Cardiac muscle cell (in vitro differentiated cells and primary cell): ENCODE measurements around the gene TNFAIP3. TPM values are rescaled to one million over a fixed set of nuclear protein-coding genes. Genes with fewer than 3 reads are reported as not detected.
"Not testable (repeated sequence)": the region's sequence is repeated elsewhere in the genome, so short reads cannot be mapped to it uniquely, and the experiment has no call there.

Source experiments
- DNase-seq, 2 donors: peaks; one replicate each; pipeline versions ENCODE4 v3.0.0 to v3.0.0-alpha.2; 2010 to 2017; ENCODE audit warnings: low read depth in 1 of 2, low spot score in 1 of 2
- H3K27ac ChIP-seq: fragments of 200-600 bp; sonication (generic); 2 replicates; pipeline ENCODE4 v1.5.1; 2016
- H3K27me3 ChIP-seq: fragments of 200-600 bp; sonication (generic); 2 replicates; pipeline ENCODE4 v1.6.0; 2016; ENCODE audit warnings: control low read depth
- H3K36me3 ChIP-seq: fragments of 200-600 bp; sonication (generic); 2 replicates; pipeline ENCODE4 v1.5.1; 2016; ENCODE audit warnings: control low read depth
- H3K4me1 ChIP-seq: fragments of 200-600 bp; sonication (generic); 2 replicates; pipeline ENCODE4 v1.8.1; 2017; ENCODE audit warnings: low read depth, mild to moderate bottlenecking, mixed run types
- H3K4me3 ChIP-seq: fragments of 200-600 bp; sonication (generic); 2 replicates; pipeline ENCODE4 v1.5.1; 2016; ENCODE audit warnings: mild to moderate bottlenecking
- H3K9me3 ChIP-seq: fragments of 200-600 bp; sonication (generic); 2 replicates; pipeline ENCODE4 v1.5.1; 2017; ENCODE audit warnings: low read depth, mild to moderate bottlenecking, control low read depth
- polyA plus RNA-seq: library from polyadenylated mRNA; unstranded; fragments of >200 nt; fragmentation: Nextera tagmentation; extraction: Ambion mirVana; gene quantifications from 2 replicates; pipeline ENCODE4 v1.2.1, GENCODE V29; 2016
- total RNA-seq: library from RNA; depleted of rRNA; stranded (reverse); fragments of >200 nt; gene quantifications from 2 replicates; pipeline ENCODE4 v1.2.3, GENCODE V29; 2016
- TF ChIP-seq, protein P1 (sequence below): IDR thresholded peaks from 2 replicates; pipeline ENCODE4 v1.5.1; 2012; ENCODE audit warnings: low read depth, mild to moderate bottlenecking, low read length

TNFAIP3 gene
- total and polyA plus RNA-seq, 2 experiments from 2014 or later = 7.9 TPM

- Histone ChIP-seq H3K9me3 (no peaks in the 10 kb centered on the region), H3K36me3 (no peaks in the 10 kb centered on the region), H3K4me3 (no peak overlapping the region), H3K27me3 (no peaks in the 10 kb centered on the region), H3K4me1 (no peaks in the 10 kb centered on the region), H3K27ac (no peak overlapping the region)
- TF ChIP-seq, protein P1, sequence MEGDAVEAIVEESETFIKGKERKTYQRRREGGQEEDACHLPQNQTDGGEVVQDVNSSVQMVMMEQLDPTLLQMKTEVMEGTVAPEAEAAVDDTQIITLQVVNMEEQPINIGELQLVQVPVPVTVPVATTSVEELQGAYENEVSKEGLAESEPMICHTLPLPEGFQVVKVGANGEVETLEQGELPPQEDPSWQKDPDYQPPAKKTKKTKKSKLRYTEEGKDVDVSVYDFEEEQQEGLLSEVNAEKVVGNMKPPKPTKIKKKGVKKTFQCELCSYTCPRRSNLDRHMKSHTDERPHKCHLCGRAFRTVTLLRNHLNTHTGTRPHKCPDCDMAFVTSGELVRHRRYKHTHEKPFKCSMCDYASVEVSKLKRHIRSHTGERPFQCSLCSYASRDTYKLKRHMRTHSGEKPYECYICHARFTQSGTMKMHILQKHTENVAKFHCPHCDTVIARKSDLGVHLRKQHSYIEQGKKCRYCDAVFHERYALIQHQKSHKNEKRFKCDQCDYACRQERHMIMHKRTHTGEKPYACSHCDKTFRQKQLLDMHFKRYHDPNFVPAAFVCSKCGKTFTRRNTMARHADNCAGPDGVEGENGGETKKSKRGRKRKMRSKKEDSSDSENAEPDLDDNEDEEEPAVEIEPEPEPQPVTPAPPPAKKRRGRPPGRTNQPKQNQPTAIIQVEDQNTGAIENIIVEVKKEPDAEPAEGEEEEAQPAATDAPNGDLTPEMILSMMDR = no peak
- DNase-seq = peak in 1 of 2 donors; percentile 54
Measured at GRCh38 chr6:137892271-137892708, 25.2 kb downstream of the TNFAIP3 start.

GRCh38 chr6:137893181-137893580 lies 26.1 kb downstream of the TNFAIP3 start:
- no peaks in the 10 kb centered on the region for H3K27me3 ChIP-seq
- H3K4me3 ChIP-seq = no peak overlapping the region
- no peak for DNase-seq
- H3K4me1 ChIP-seq = no peaks in the 10 kb centered on the region
- H3K36me3 ChIP-seq = no peaks in the 10 kb centered on the region
- TF ChIP-seq, protein P1 = no peak
- no peak overlapping the region for H3K27ac ChIP-seq
- H3K9me3 ChIP-seq = no peaks in the 10 kb centered on the region

DNA sequence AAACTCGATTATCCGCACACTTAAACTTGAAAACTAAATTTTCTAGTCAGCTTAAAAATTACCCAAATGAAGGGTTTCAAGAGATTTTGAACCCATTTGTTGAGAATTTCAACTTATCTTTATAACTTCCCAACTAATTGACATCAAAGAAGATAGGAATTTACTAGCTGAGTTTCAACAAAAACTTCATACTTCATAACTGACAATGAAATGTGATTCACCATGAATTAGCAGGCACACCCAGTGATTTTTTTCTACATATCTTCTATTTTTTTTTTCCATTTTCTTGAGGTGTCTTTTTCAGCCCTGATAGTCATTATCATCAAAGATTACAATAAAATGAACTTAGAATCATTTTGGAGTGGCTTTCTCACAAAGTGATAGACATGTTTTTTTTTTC lies 26.7 kb downstream of the TNFAIP3 start:
- no peak for DNase-seq
- H3K4me1 ChIP-seq = no peaks in the 10 kb centered on the region
- no peaks in the 10 kb centered on the region for H3K9me3 ChIP-seq
- TF ChIP-seq, protein P1 = no peak
- H3K27ac ChIP-seq = no peak overlapping the region
- no peaks in the 10 kb centered on the region for H3K36me3 ChIP-seq
- H3K4me3 ChIP-seq = no peak overlapping the region
- no peaks in the 10 kb centered on the region for H3K27me3 ChIP-seq

DNA sequence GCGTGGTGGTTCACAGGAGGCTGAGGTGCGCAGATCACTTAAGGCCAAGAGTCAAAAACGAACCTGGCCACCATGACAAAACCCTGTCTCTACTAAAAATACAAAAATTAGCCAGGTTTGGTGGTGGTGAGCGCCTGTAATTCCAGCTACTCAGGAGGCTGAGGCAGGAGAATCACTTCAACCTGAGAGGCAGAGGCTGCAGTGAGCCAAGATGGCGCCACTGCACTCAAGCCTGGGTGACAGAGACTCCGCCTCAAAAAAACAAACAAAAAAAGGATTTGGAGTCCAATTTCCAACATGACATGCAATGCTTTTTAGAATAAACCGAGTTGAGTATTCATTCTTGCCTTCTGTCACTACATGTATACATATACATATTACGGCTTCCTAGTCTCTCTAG lies 27.3 kb downstream of the TNFAIP3 start:
- not testable (repeated sequence) for H3K4me1 ChIP-seq, DNase-seq, H3K9me3 ChIP-seq, H3K36me3 ChIP-seq, H3K27ac ChIP-seq, H3K27me3 ChIP-seq, H3K4me3 ChIP-seq

DNA sequence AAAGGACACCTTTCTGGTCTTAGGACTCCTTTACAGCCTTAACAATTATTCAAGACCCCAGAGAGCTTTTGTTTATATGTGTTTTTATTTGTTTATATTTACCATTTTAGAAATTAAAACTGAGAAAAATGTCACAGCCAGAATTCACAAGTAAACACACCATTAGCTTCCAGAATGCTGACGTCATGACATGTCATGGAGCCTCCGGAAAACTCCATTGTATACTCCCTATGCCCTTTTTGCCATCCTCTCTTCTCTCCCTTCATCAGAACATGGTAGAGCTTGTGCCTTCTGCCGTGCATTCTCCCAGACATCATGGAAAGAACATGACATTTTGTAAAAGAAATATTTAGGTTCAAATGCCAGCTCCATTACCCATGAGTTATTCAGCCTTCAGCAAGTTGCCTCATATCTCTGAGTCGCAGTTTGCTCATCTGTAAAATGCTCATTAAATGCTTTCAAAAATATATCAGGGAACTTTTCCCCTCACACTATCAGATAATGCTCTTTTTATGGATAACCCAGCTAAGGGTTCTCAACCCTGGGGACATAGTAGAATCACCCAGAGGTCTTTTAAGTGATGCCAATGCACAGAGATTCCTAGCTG lies 27.8 kb downstream of the TNFAIP3 start:
- DNase-seq = no peak
- Histone ChIP-seq H3K9me3 (no peaks in the 10 kb centered on the region), H3K4me3 (no peak overlapping the region), H3K36me3 (no peaks in the 10 kb centered on the region), H3K27ac (no peak overlapping the region), H3K4me1 (no peaks in the 10 kb centered on the region), H3K27me3 (no peaks in the 10 kb centered on the region)
- TF ChIP-seq, protein P1 = no peak

- TF ChIP-seq, protein P1 = no peak
Measured at GRCh38 chr6:137896647-137897046, 29.6 kb downstream of the TNFAIP3 start.

More at GRCh38 chr6:137896647-137897046, 29.6 kb downstream of the TNFAIP3 start:
- no peak for DNase-seq
- Histone ChIP-seq H3K27me3 (no peaks in the 10 kb centered on the region), H3K9me3 (no peaks in the 10 kb centered on the region), H3K27ac (no peak overlapping the region), H3K4me3 (no peak overlapping the region), H3K36me3 (no peaks in the 10 kb centered on the region), H3K4me1 (no peaks in the 10 kb centered on the region)
